GM12874 (cell line): ENCODE results near the gene C3orf22.

Experiments
- CTCF ChIP-seq: IDR thresholded peaks from 2 replicates; pipeline ENCODE4 v1.5.1; 2011; ENCODE audit warnings: low read depth, mild to moderate bottlenecking, control low read depth, low read length, moderate library complexity; ENCODE audit not compliant: insufficient read depth

Gene C3orf22

DNA sequence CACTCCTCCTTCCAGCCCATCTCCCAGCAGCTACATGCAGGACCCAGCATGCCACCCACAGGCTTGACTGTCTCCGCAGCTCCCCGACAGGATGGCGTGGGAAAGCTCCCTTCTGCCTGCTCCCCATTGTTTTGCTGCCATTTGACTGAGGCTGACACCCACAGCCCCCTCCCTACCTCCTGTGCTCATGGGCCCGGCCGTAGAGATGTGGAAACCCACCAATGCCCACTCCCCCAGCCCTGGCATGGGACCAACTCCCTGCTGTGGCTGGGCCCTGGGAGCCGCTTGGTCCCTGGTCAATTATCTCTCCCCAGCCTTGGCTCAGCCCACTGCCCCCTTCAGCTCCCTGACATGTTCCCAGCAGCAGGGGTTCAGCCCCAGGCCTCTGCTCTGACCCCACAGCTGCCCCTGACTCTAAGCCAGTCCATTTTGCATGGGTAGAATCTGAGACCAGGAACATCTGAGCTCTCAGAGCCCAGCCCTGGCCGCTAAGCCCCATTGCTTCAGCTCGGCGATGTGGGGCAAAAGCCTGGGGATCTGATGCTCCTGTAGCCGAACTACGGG is 8.2 kb downstream of the C3orf22 start:
- no peak for TF ChIP-seq CTCF

DNA sequence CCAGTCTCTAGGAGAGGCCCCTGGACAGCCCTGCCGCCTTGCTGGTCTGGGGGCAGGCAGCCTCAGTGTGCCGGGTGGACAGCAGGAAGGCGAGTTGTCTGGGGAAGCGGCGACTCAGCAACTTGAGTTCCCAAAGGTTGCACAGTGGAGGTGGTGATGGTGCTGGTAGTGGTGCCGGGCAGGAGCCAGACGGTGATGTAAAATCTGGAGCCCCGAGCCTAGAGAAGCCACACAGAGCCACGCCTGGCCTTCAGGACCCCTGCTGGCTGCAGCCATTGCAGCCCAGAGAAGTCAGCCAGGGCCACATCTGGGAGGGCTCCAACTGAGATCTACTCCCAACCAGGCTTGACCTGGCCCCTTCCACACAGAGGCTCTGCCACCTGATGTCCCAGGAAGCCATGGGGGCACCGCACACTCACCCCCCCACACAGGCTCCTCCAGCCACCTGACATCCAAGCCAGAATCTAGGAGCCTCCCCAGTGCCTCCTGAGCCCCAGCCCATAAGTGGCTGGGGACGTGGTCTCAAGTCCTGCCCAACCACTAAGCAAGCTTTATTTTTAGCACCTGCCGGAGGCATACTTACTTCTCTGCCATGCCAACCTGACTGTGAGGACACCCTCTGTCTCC is 8.8 kb downstream of the C3orf22 start:
- no peak for TF ChIP-seq CTCF

- TF ChIP-seq CTCF = no peak
These were observed 9.9 kb downstream of the C3orf22 start for GRCh38 chr3:126548556-126549466.

DNA sequence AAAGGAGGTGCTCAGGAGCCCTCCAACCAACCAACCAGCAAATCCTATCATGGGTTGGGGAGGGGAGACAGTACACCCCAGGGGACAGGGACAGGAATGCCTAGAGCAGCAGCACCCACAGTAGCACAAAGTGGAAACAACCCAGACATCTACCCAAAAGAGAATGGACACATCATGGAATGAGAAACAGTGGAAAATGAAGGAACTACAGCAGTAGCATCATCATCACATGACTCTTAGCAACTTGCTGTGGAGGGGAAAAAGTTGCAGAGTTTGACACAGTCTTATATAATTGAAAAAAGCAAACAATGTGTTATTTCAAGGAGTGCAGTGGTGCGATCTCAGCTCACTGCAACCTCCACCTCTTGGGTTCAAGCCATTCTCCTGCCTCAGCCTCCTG is 11.0 kb downstream of the C3orf22 start:
- TF ChIP-seq CTCF = no peak

GRCh38 chr3:126546549-126547239 is 12.0 kb downstream of the C3orf22 start:
- no peak for TF ChIP-seq CTCF

DNA sequence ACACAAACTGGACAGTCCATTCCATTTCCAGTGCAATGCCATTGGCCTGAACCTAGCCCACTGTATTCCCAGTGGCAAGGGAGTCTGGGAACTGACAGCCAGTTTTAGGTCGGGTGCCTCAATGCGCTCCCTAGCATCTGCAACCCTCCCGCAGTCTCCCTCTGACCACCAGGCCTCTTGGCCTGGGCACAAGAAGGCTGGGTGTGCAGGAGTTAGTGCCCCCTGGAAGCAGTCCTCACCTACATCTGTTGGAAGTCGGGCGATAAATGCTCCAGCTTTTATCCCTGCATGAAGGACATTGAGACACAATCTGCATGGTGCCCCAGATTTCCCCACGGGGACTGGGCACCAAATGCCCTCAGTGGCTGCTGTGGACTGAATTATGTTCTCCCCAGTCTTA is 12.7 kb downstream of the C3orf22 start:
- TF ChIP-seq CTCF = no peak

DNA sequence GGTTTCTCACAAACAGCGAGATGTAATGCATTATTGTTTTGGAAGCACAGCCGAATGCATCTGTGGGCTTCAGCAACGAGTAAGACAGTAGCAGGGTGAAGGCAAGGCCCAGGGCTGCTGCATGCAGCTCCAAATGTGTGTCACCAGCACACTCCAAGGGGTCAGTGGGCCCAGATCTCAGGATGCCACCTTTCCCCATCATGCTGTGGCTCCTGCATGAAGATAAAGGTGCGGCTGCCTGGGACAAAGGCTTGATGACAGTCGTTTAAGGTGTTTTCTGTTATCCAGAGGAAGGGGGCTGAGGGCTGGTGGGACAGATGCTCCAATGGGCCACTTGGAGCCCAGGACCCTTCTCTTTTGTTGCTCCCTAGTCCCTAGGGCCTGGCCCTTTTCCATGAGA is 13.2 kb downstream of the C3orf22 start:
- TF ChIP-seq CTCF = no peak
